A549 (cell line): Measurements from ENCODE around the gene EEIG1.

Source experiments
- BCL3 ChIP-seq: fragments of >200 bp; sonication (Bioruptor Twin); formaldehyde crosslinking; IDR thresholded peaks from 3 replicates; pipeline ENCODE4 v1.6.1; 2016
- CBX8 ChIP-seq: fragments of 200-600 bp; sonication (generic); IDR thresholded peaks from 2 replicates; pipeline ENCODE4 v1.6.1; 2016
- CHD2 ChIP-seq: fragments of 150-350 bp; IDR thresholded peaks from 2 replicates; pipeline ENCODE4 v1.6.1; 2014; ENCODE audit warnings: low read length; ENCODE audit not compliant: partially characterized antibody
- CTCF ChIP-seq: fragments of >200 bp; sonication (Bioruptor Twin); formaldehyde crosslinking; IDR thresholded peaks from 3 replicates; pipeline ENCODE4 v1.5.1; 2016
- EP300 ChIP-seq, 2 experiments: fragments of >200 bp; sonication (Bioruptor Twin); formaldehyde crosslinking; IDR thresholded peaks; 2 replicates in 1 of 2; 3 replicates in 1 of 2; pipeline ENCODE4 v1.6.1; 2016 to 2017
- POLR2A ChIP-seq: IDR thresholded peaks from 2 replicates; pipeline ENCODE4 v1.6.1; 2012; ENCODE audit warnings: mild to moderate bottlenecking, low read length
- POLR2AphosphoS2 ChIP-seq: conservative IDR thresholded peaks from 2 replicates; pipeline ENCODE4 v1.6.1; 2012; ENCODE audit warnings: low read length, improper control_type of control experiment, inconsistent platforms
- RAD21 ChIP-seq, 2 experiments: fragments of >200 bp in 1 of 2; sonication (Bioruptor Twin) in 1 of 2; formaldehyde crosslinking in 1 of 2; IDR thresholded peaks in 1 of 2; conservative IDR thresholded peaks in 1 of 2; 2 replicates in 1 of 2; 3 replicates in 1 of 2; pipeline ENCODE4 v1.6.1; 2012 to 2018; ENCODE audit warnings: inconsistent platforms in 1 of 2
- RCOR1 ChIP-seq: fragments of 150-350 bp; IDR thresholded peaks from 2 replicates; pipeline ENCODE4 v1.6.1; 2014; ENCODE audit warnings: antibody characterized with exemption, low read length, low read depth
- RFX5 ChIP-seq: fragments of 450-650 bp; IDR thresholded peaks from 2 replicates; pipeline ENCODE4 v1.7.1; 2014; ENCODE audit warnings: antibody characterized with exemption, mild to moderate bottlenecking, moderate library complexity
- SMC3 ChIP-seq: fragments of >200 bp; sonication (Bioruptor Twin); formaldehyde crosslinking; IDR thresholded peaks from 3 replicates; pipeline ENCODE4 v1.6.1; 2018; ENCODE audit warnings: inconsistent platforms
- SREBF2 ChIP-seq: fragments of 450-650 bp; IDR thresholded peaks from 2 replicates; pipeline ENCODE4 v1.6.1; 2014; ENCODE audit warnings: mild to moderate bottlenecking, moderate library complexity
- TF ChIP-seq, protein P1 (sequence below): IDR thresholded peaks from 2 replicates; pipeline ENCODE4 v1.6.1; 2012

GRCh38 chr9:127974001-127974768 lies 6.6 kb downstream of the EEIG1 start:
- TF ChIP-seq SREBF2 = no peak
- TF ChIP-seq CHD2 = no peak
- TF ChIP-seq RAD21 (conservative IDR thresholded peaks at IDR 0.05 in 1 of 2, IDR thresholded peaks at IDR 0.05 in 1 of 2) = no peak
- TF ChIP-seq CTCF = no peak
- TF ChIP-seq CBX8 = no peak
- TF ChIP-seq POLR2A = no peak
- TF ChIP-seq POLR2AphosphoS2 = no peak
- TF ChIP-seq RCOR1 = no peak
- no peak for TF ChIP-seq BCL3
- no peak for TF ChIP-seq EP300 (IDR thresholded peaks at IDR 0.05)
- TF ChIP-seq, protein P1, sequence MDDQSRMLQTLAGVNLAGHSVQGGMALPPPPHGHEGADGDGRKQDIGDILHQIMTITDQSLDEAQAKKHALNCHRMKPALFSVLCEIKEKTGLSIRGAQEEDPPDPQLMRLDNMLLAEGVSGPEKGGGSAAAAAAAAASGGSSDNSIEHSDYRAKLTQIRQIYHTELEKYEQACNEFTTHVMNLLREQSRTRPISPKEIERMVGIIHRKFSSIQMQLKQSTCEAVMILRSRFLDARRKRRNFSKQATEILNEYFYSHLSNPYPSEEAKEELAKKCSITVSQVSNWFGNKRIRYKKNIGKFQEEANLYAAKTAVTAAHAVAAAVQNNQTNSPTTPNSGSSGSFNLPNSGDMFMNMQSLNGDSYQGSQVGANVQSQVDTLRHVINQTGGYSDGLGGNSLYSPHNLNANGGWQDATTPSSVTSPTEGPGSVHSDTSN = no peak
- TF ChIP-seq RFX5 = no peak
- no peak for TF ChIP-seq SMC3
